Colonic mucosa (tissue), 4 donors: ENCODE measurements around the gene ZMIZ1. TPM values are rescaled to one million over a fixed set of nuclear protein-coding genes. Genes with fewer than 3 reads are reported as not detected.

Experiments
- DNase-seq: peaks from one replicate; pipeline ENCODE4 v3.0.0-alpha.2; 2020
- H3K27ac ChIP-seq: fragments of 200-600 bp; one replicate; pipeline ENCODE4 v1.8.0; 2021
- H3K27me3 ChIP-seq: fragments of 200-600 bp; one replicate; pipeline ENCODE4 v1.8.0; 2021
- H3K36me3 ChIP-seq: fragments of 200-600 bp; one replicate; pipeline ENCODE4 v1.8.0; 2021
- H3K4me1 ChIP-seq: fragments of 200-600 bp; one replicate; pipeline ENCODE4 v1.8.0; 2021; ENCODE audit warnings: mild to moderate bottlenecking
- H3K4me3 ChIP-seq: fragments of 200-600 bp; one replicate; pipeline ENCODE4 v1.8.0; 2021
- H3K9ac ChIP-seq, 2 donors: one replicate each; pipeline ENCODE4 v1.7.0; 2013; ENCODE audit warnings: control low read depth in 2 of 2, low read depth in 2 of 2, low read length in 2 of 2
- H3K9me3 ChIP-seq: fragments of 200-600 bp; one replicate; pipeline ENCODE4 v1.8.0; 2021
- intact Hi-C: fragments of 100-400 bp; cut with DNase I; formaldehyde crosslinking; loops from one replicate; pipeline ENCODE4 v1.14.1; 2022
- total RNA-seq, 2 donors: library from RNA; stranded (reverse); fragmentation: NEBNext Ultra II Directional in 1 of 2; extraction: Animal tissue kit (Norgen Biotek cat#: 25700) in 1 of 2; gene quantifications; one replicate each; pipeline ENCODE4 v1.2.1, GENCODE V29; 2021
- TF ChIP-seq, protein P1 (sequence below): fragments of 200-600 bp; IDR thresholded peaks from one replicate; pipeline ENCODE4 v1.8.0; 2022; ENCODE audit warnings: antibody characterized with exemption, mild to moderate bottlenecking
- donor health status: healthy.
- donor health status: DM: no; HTN: no; CAD: no.
- donor health status: DM: no; HTN: no; CAD: no.

The ZMIZ1 gene
- total RNA-seq, 2 donors from 2014 or later, result 51.0 to 54.0 TPM

DNA sequence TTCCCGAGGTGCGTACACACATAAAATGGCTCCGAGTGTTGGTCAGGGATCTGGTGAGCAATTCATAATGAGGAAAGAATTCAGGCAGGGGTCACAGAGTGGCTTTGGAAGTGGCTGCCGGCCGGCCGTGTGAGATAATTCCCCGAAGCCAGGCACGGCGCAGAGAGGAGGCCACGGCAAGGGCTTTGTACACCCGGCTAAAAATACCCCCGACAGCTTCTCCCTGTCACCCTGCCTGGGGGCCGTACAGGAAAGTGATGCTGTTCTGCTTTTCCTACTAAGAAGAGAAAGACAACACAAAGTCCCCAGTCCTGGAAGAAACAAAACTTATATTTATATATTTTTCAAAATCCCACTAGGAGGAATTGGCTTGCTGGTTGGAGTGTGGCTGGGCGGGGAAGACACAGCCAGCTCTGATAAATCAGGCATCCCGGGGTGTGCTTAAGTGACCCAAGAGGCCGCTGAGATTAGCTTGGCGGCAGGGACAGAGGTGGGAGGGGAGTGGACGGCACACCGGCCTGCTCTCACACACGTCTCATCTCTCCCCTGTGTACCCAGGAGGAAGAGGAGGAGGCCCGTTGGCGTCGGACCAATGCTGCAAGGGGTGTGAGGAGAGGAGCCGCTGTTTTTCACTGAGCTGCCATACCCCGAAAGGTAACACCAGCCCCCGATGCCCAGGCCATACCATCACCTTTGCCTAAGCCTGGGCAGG is 70.5 kb downstream of the ZMIZ1 start:
- no peaks in the 10 kb centered on the region for H3K36me3 ChIP-seq

GRCh38 chr10:79140085-79140793 is 71.5 kb downstream of the ZMIZ1 start:
- Histone ChIP-seq H3K9ac (no peak overlapping the region), H3K27ac (peak overlapping the region; percentile 64), H3K27me3 (no peaks in the 10 kb centered on the region), H3K4me1 (peaks cover 12% of the 10 kb centered on the region), H3K4me3 (no peak overlapping the region), H3K36me3 (no peaks in the 10 kb centered on the region), H3K9me3 (no peaks in the 10 kb centered on the region)
- no peak for DNase-seq
- TF ChIP-seq, protein P1, sequence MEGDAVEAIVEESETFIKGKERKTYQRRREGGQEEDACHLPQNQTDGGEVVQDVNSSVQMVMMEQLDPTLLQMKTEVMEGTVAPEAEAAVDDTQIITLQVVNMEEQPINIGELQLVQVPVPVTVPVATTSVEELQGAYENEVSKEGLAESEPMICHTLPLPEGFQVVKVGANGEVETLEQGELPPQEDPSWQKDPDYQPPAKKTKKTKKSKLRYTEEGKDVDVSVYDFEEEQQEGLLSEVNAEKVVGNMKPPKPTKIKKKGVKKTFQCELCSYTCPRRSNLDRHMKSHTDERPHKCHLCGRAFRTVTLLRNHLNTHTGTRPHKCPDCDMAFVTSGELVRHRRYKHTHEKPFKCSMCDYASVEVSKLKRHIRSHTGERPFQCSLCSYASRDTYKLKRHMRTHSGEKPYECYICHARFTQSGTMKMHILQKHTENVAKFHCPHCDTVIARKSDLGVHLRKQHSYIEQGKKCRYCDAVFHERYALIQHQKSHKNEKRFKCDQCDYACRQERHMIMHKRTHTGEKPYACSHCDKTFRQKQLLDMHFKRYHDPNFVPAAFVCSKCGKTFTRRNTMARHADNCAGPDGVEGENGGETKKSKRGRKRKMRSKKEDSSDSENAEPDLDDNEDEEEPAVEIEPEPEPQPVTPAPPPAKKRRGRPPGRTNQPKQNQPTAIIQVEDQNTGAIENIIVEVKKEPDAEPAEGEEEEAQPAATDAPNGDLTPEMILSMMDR, result no peak
- intact Hi-C loops, result no loop called here

More for the DNA sequence above, 70.5 kb downstream of the ZMIZ1 start:
- TF ChIP-seq, protein P1, result no peak
- Histone ChIP-seq H3K4me1 (peaks cover 12% of the 10 kb centered on the region), H3K27ac (peak overlapping the region; percentile 64), H3K27me3 (no peaks in the 10 kb centered on the region), H3K9me3 (no peaks in the 10 kb centered on the region), H3K9ac (no peak overlapping the region), H3K4me3 (no peak overlapping the region)
- DNase-seq, result no peak
- intact Hi-C loops, result no loop called here

DNA sequence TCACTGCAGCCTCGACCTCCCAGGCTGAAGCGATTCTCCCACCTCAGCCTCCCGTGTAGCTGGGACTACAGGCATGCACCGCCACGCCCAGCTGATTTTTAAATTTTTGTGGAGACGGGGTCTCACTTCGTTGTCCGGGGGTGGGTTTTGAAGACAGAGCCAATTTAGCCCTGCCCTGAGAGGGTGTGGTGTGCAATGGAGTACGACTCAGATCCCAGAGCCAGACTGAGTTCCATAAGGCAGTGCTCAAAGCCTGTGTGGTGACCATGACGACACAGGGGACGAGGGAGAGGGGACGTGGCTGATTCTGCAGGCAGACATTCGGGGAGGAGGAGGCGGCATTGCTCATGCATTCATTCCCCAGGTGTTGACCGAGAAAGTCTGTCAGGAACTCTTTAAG is 72.1 kb downstream of the ZMIZ1 start:
- no peak for DNase-seq
- TF ChIP-seq, protein P1, result no peak
- H3K27me3 ChIP-seq, result no peaks in the 10 kb centered on the region
- H3K9ac ChIP-seq, result no peak overlapping the region
- H3K9me3 ChIP-seq, result no peaks in the 10 kb centered on the region
- peaks cover 13% of the 10 kb centered on the region for H3K4me1 ChIP-seq
- intact Hi-C loops, result no loop called here
- no peak overlapping the region for H3K27ac ChIP-seq
- H3K4me3 ChIP-seq, result no peak overlapping the region
- H3K36me3 ChIP-seq, result no peaks in the 10 kb centered on the region

- no peaks in the 10 kb centered on the region for H3K27me3 ChIP-seq
- peak overlapping the region in 1 of 2 donors; percentile 29 for H3K9ac ChIP-seq
- DNase-seq, result no peak
- intact Hi-C loops, result no loop called here
- H3K36me3 ChIP-seq, result no peaks in the 10 kb centered on the region
- no peak overlapping the region for H3K4me3 ChIP-seq
- H3K27ac ChIP-seq, result peak overlapping the region; percentile 12
- peaks cover 12% of the 10 kb centered on the region for H3K4me1 ChIP-seq
- TF ChIP-seq, protein P1, result no peak
- no peaks in the 10 kb centered on the region for H3K9me3 ChIP-seq
These were observed 73.3 kb downstream of the ZMIZ1 start for GRCh38 chr10:79142064-79142491.

GRCh38 chr10:79142522-79143309 is 74.0 kb downstream of the ZMIZ1 start:
- peaks cover 9% of the 10 kb centered on the region for H3K4me1 ChIP-seq
- H3K27ac ChIP-seq, result peak overlapping the region; percentile 12
- no peaks in the 10 kb centered on the region for H3K36me3 ChIP-seq
- intact Hi-C loops, result no loop called here
- H3K27me3 ChIP-seq, result no peaks in the 10 kb centered on the region
- TF ChIP-seq, protein P1, result no peak
- H3K4me3 ChIP-seq, result no peak overlapping the region
- no peaks in the 10 kb centered on the region for H3K9me3 ChIP-seq
- DNase-seq, result no peak
- H3K9ac ChIP-seq, result no peak overlapping the region
